ENCODE data around the gene PRDM5.

Gene PRDM5

GRCh38 chr4:120763650-120764049 is 158.9 kb downstream of the PRDM5 start:
- DNase-seq, result no peak
- no peaks in the 10 kb centered on the region for H3K36me3 ChIP-seq (ENCODE audit: control insufficient read depth in 4 of 4, insufficient read depth in 4 of 4, low read length in 3 of 4)
- peaks cover 0 to 9% (median 7%) of the 10 kb centered on the region in 4 experiments for H3K4me1 ChIP-seq (ENCODE audit: control extremely low read depth in 1 of 4, control insufficient read depth in 4 of 4, insufficient read depth in 4 of 4, low read length in 3 of 4)
- H3K9me3 ChIP-seq (ENCODE audit: control extremely low read depth in 1 of 5, control insufficient read depth in 4 of 5, insufficient read depth in 2 of 5, low read depth in 1 of 5, low read length in 4 of 5), result no peaks in the 10 kb centered on the region
- no CpG with 5 or more reads among the region's 3 CpGs for WGBS (ENCODE audit: insufficient coverage)
- H3K27me3 ChIP-seq (replicated peaks in 2 of 5; ENCODE audit: control insufficient read depth in 4 of 5, insufficient read depth in 5 of 5, low read length in 4 of 5), result no peaks in the 10 kb centered on the region
- CTCF ChIA-PET, result no interaction called here
- POLR2A ChIA-PET, result interaction anchor here (1.0 kb wide), 1 partner anchor 10 kb away, joined by 3 read pairs; no protein-coding TSS in a partner anchor
- H3K27ac ChIP-seq (ENCODE audit: insufficient read depth in 1 of 2, low read depth in 1 of 2, low read length in 2 of 2, poor library complexity in 1 of 2, severe bottlenecking in 2 of 2), result no peak overlapping the region
- H3K4me3 ChIP-seq (ENCODE audit: control insufficient read depth in 1 of 7, extremely low read depth in 1 of 7, insufficient read depth in 4 of 7, low read depth in 2 of 7, low read length in 6 of 7), result no peak overlapping the region

DNA sequence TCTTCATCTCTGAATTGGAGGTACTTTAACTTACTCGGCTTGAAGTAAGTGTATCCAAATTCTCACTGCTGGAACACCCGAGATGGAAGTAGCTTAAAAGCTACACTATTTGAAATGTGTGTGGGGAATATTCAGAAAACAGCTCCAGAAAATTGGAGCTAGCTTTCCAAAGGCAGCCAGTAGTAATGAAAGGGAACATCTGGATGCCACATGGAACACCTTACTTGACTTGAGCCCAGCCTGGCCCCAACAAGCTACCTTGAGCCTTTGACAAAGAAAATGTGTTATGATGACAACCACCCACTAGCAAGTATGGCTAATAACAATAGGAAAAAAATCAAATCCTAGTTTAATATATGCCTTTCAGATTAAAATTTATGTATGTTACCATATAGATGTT is 161.5 kb downstream of the PRDM5 start:
- CTCF ChIA-PET, result interaction anchor here (1.2 kb wide), 1 partner anchor 70 kb away, joined by 3 read pairs; no protein-coding TSS in a partner anchor
- no peaks in the 10 kb centered on the region for H3K27me3 ChIP-seq (replicated peaks in 2 of 5; ENCODE audit: control insufficient read depth in 4 of 5, insufficient read depth in 5 of 5, low read length in 4 of 5)
- WGBS (ENCODE audit: insufficient coverage), result 100% methylated on average over 2 of the region's 2 CpGs
- H3K9me3 ChIP-seq (ENCODE audit: control extremely low read depth in 1 of 5, control insufficient read depth in 4 of 5, insufficient read depth in 2 of 5, low read depth in 1 of 5, low read length in 4 of 5), result no peaks in the 10 kb centered on the region
- DNase-seq, result no peak
- H3K36me3 ChIP-seq (ENCODE audit: control insufficient read depth in 4 of 4, insufficient read depth in 4 of 4, low read length in 3 of 4), result no peaks in the 10 kb centered on the region
- peaks cover 2 to 13% (median 7%) of the 10 kb centered on the region in 4 experiments for H3K4me1 ChIP-seq (ENCODE audit: control extremely low read depth in 1 of 4, control insufficient read depth in 4 of 4, insufficient read depth in 4 of 4, low read length in 3 of 4)
- H3K27ac ChIP-seq (ENCODE audit: insufficient read depth in 1 of 2, low read depth in 1 of 2, low read length in 2 of 2, poor library complexity in 1 of 2, severe bottlenecking in 2 of 2), result no peak overlapping the region
- H3K4me3 ChIP-seq (ENCODE audit: control insufficient read depth in 1 of 7, extremely low read depth in 1 of 7, insufficient read depth in 4 of 7, low read depth in 2 of 7, low read length in 6 of 7), result no peak overlapping the region
- POLR2A ChIA-PET, result no interaction called here

DNA sequence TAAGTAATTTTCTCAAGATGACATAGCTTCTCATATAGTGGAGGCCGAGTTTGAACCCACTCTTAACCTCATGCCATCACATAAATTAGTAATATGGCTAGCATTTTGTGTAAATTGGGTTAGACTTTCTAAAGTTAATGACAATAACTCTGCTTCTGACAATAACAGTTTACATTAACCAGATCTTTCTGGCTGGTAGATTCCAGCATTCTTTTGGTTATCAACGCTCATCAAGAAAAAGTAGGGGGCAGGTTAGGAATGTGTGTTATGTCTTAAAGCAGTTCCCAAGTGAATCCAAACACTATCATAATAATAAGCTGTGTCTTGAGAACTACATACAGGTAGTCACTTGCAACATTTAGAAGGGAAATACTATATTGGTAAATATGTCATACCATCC is 162.5 kb downstream of the PRDM5 start:
- ChIA-PET CTCF (interaction anchor here (1.2 kb wide), 1 partner anchor 71 kb away, joined by 3 read pairs; no protein-coding TSS in a partner anchor), POLR2A (no interaction called here)
- Histone ChIP-seq H3K27me3 (replicated peaks in 2 of 5; ENCODE audit: control insufficient read depth in 4 of 5, insufficient read depth in 5 of 5, low read length in 4 of 5) (no peaks in the 10 kb centered on the region), H3K4me3 (ENCODE audit: control insufficient read depth in 1 of 7, extremely low read depth in 1 of 7, insufficient read depth in 4 of 7, low read depth in 2 of 7, low read length in 6 of 7) (no peak overlapping the region), H3K4me1 (ENCODE audit: control extremely low read depth in 1 of 4, control insufficient read depth in 4 of 4, insufficient read depth in 4 of 4, low read length in 3 of 4) (peaks cover under 1 to 10% (median 2%) of the 10 kb centered on the region in 4 experiments), H3K9me3 (ENCODE audit: control extremely low read depth in 1 of 5, control insufficient read depth in 4 of 5, insufficient read depth in 2 of 5, low read depth in 1 of 5, low read length in 4 of 5) (no peaks in the 10 kb centered on the region), H3K36me3 (ENCODE audit: control insufficient read depth in 4 of 4, insufficient read depth in 4 of 4, low read length in 3 of 4) (no peaks in the 10 kb centered on the region), H3K27ac (ENCODE audit: insufficient read depth in 1 of 2, low read depth in 1 of 2, low read length in 2 of 2, poor library complexity in 1 of 2, severe bottlenecking in 2 of 2) (no peak overlapping the region)
- no peak for DNase-seq
- no CpG with 5 or more reads among the region's 2 CpGs for WGBS (ENCODE audit: insufficient coverage)

DNA sequence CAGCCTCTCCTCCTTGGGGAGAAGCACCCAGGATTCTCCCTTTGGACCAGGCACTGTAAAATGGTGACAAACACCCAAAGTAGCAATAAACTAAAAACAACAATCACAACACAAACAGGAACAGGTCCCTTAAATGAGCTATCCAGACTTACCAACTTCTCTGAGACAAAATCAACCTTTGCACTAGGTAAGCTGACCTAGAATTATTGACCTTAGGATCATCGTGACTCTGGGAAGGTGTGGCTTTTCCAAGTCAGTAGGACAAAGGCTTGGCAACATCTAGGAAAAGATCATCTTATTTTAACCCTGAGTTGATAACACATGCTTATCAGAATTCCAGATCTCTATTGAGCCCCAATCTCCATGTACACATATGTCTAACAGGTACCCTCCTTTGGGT is 166.7 kb downstream of the PRDM5 start:
- peaks cover 0 to 7% (median 2%) of the 10 kb centered on the region in 5 experiments for H3K9me3 ChIP-seq (ENCODE audit: control extremely low read depth in 1 of 5, control insufficient read depth in 4 of 5, insufficient read depth in 2 of 5, low read depth in 1 of 5, low read length in 4 of 5)
- peaks cover 2 to 14% (median 4%) of the 10 kb centered on the region in 4 experiments for H3K4me1 ChIP-seq (ENCODE audit: control extremely low read depth in 1 of 4, control insufficient read depth in 4 of 4, insufficient read depth in 4 of 4, low read length in 3 of 4)
- H3K36me3 ChIP-seq (ENCODE audit: control insufficient read depth in 4 of 4, insufficient read depth in 4 of 4, low read length in 3 of 4), result no peaks in the 10 kb centered on the region
- POLR2A ChIA-PET, result interaction anchor here (1.3 kb wide), 1 partner anchor 18 kb away, joined by 3 read pairs; no protein-coding TSS in a partner anchor
- H3K27me3 ChIP-seq (replicated peaks in 2 of 5; ENCODE audit: control insufficient read depth in 4 of 5, insufficient read depth in 5 of 5, low read length in 4 of 5), result no peaks in the 10 kb centered on the region
- no peak overlapping the region for H3K27ac ChIP-seq (ENCODE audit: insufficient read depth in 1 of 2, low read depth in 1 of 2, low read length in 2 of 2, poor library complexity in 1 of 2, severe bottlenecking in 2 of 2)
- no CpG with 5 or more reads among the region's 1 CpG for WGBS (ENCODE audit: insufficient coverage)
- DNase-seq, result no peak
- CTCF ChIA-PET, result no interaction called here
- H3K4me3 ChIP-seq (ENCODE audit: control insufficient read depth in 1 of 7, extremely low read depth in 1 of 7, insufficient read depth in 4 of 7, low read depth in 2 of 7, low read length in 6 of 7), result no peak overlapping the region

DNA sequence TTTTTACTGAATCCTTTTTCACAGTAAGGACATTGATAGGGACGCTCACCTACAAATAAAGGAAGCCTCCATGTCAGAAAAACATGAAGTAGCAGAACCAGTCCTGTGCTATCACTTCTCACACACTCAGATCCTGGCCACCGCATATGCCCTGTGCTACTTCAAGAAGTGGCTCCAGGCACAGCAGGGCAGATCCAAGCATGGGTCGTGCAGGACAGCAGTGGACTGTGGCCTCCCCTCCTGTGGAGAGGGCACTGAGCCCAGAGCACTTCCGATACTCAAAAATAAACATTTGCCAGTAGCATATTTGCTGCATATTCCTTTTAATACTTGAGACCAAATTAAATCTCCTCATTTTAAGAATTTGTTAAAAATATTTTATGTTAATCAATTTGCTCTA is 167.9 kb downstream of the PRDM5 start:
- no peak for DNase-seq
- Histone ChIP-seq H3K4me3 (ENCODE audit: control insufficient read depth in 1 of 7, extremely low read depth in 1 of 7, insufficient read depth in 4 of 7, low read depth in 2 of 7, low read length in 6 of 7) (no peak overlapping the region), H3K4me1 (ENCODE audit: control extremely low read depth in 1 of 4, control insufficient read depth in 4 of 4, insufficient read depth in 4 of 4, low read length in 3 of 4) (peaks cover 2 to 14% (median 5%) of the 10 kb centered on the region in 4 experiments), H3K27ac (ENCODE audit: insufficient read depth in 1 of 2, low read depth in 1 of 2, low read length in 2 of 2, poor library complexity in 1 of 2, severe bottlenecking in 2 of 2) (no peak overlapping the region), H3K27me3 (replicated peaks in 2 of 5; ENCODE audit: control insufficient read depth in 4 of 5, insufficient read depth in 5 of 5, low read length in 4 of 5) (no peaks in the 10 kb centered on the region), H3K9me3 (ENCODE audit: control extremely low read depth in 1 of 5, control insufficient read depth in 4 of 5, insufficient read depth in 2 of 5, low read depth in 1 of 5, low read length in 4 of 5) (peaks cover 0 to 13% (median 5%) of the 10 kb centered on the region in 5 experiments), H3K36me3 (ENCODE audit: control insufficient read depth in 4 of 4, insufficient read depth in 4 of 4, low read length in 3 of 4) (peaks cover 0 to 3% (median 0%) of the 10 kb centered on the region in 4 experiments)
- ChIA-PET CTCF (interaction anchor here (0.6 kb wide), 1 partner anchor 37 kb away, joined by 3 read pairs; no protein-coding TSS in a partner anchor), POLR2A (no interaction called here)
- WGBS (ENCODE audit: insufficient coverage), result 100% methylated on average over 2 of the region's 4 CpGs

DNA sequence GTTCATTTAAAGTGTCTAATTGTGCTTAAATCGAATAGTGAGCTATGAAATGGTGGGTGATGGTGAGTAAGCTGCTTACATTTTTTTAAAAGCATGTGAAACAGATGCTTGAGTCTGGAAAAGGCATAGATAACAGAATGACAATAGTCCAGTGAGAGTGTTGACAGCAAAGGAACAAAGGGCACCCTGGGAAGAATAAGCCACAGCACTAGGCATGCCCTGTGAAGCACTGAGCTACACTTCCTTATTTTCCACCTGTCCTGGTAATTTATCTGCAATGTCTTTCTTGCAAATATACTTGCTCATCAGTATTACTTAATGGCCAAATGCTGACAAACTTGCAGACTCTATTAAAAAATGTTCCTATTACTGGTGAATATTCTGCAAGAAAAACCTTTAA is 168.7 kb downstream of the PRDM5 start:
- peaks cover 0 to 3% (median 0%) of the 10 kb centered on the region in 4 experiments for H3K36me3 ChIP-seq (ENCODE audit: control insufficient read depth in 4 of 4, insufficient read depth in 4 of 4, low read length in 3 of 4)
- peaks cover 0 to 13% (median 5%) of the 10 kb centered on the region in 5 experiments for H3K9me3 ChIP-seq (ENCODE audit: control extremely low read depth in 1 of 5, control insufficient read depth in 4 of 5, insufficient read depth in 2 of 5, low read depth in 1 of 5, low read length in 4 of 5)
- peak in 2 of 3 donors; percentile 36 to 48 for DNase-seq
- H3K4me3 ChIP-seq (ENCODE audit: control insufficient read depth in 1 of 7, extremely low read depth in 1 of 7, insufficient read depth in 4 of 7, low read depth in 2 of 7, low read length in 6 of 7), result no peak overlapping the region
- H3K4me1 ChIP-seq (ENCODE audit: control extremely low read depth in 1 of 4, control insufficient read depth in 4 of 4, insufficient read depth in 4 of 4, low read length in 3 of 4), result peaks cover 2 to 14% (median 7%) of the 10 kb centered on the region in 4 experiments
- no peaks in the 10 kb centered on the region for H3K27me3 ChIP-seq (replicated peaks in 2 of 5; ENCODE audit: control insufficient read depth in 4 of 5, insufficient read depth in 5 of 5, low read length in 4 of 5)
- ChIA-PET CTCF (interaction anchor here (0.7 to 1.3 kb wide), 5 partner anchors 11 to 78 kb away, joined by 3 to 4 read pairs (median 3); no protein-coding TSS in a partner anchor), POLR2A (no interaction called here)
- no peak overlapping the region for H3K27ac ChIP-seq (ENCODE audit: insufficient read depth in 1 of 2, low read depth in 1 of 2, low read length in 2 of 2, poor library complexity in 1 of 2, severe bottlenecking in 2 of 2)
- no CpG with 5 or more reads among the region's 1 CpG for WGBS (ENCODE audit: insufficient coverage)

GRCh38 chr4:120750152-120750525 is 172.4 kb downstream of the PRDM5 start:
- DNase-seq, result no peak
- ChIA-PET POLR2A (interaction anchor here (0.7 kb wide), 1 partner anchor 1122 kb away, joined by 3 read pairs; no protein-coding TSS in a partner anchor), CTCF (interaction anchor here (1.2 to 1.4 kb wide), 2 partner anchors 15 to 24 kb away, joined by 3 read pairs; no protein-coding TSS in a partner anchor)
- Histone ChIP-seq H3K36me3 (ENCODE audit: control insufficient read depth in 4 of 4, insufficient read depth in 4 of 4, low read length in 3 of 4) (peaks cover 0 to 3% (median 0%) of the 10 kb centered on the region in 4 experiments), H3K9me3 (ENCODE audit: control extremely low read depth in 1 of 5, control insufficient read depth in 4 of 5, insufficient read depth in 2 of 5, low read depth in 1 of 5, low read length in 4 of 5) (peaks cover 0 to 15% (median 6%) of the 10 kb centered on the region in 5 experiments), H3K4me3 (ENCODE audit: control insufficient read depth in 1 of 7, extremely low read depth in 1 of 7, insufficient read depth in 4 of 7, low read depth in 2 of 7, low read length in 6 of 7) (no peak overlapping the region), H3K27ac (ENCODE audit: insufficient read depth in 1 of 2, low read depth in 1 of 2, low read length in 2 of 2, poor library complexity in 1 of 2, severe bottlenecking in 2 of 2) (no peak overlapping the region), H3K27me3 (replicated peaks in 2 of 5; ENCODE audit: control insufficient read depth in 4 of 5, insufficient read depth in 5 of 5, low read length in 4 of 5) (no peaks in the 10 kb centered on the region), H3K4me1 (ENCODE audit: control extremely low read depth in 1 of 4, control insufficient read depth in 4 of 4, insufficient read depth in 4 of 4, low read length in 3 of 4) (peaks cover 0 to 16% (median 3%) of the 10 kb centered on the region in 4 experiments)
- WGBS (ENCODE audit: insufficient coverage), result 100% methylated on average over 4 of the region's 5 CpGs

Measured in common myeloid progenitor, CD34-positive (primary cell).